Body of pancreas (tissue), 4 donors: ENCODE measurements around the gene WWOX. TPM values are rescaled to one million over a fixed set of nuclear protein-coding genes. Genes with fewer than 3 reads are reported as not detected.

ENCODE experiments used
- ATAC-seq: fragments of 150-250 bp; one replicate; pipeline ENCODE4 v1.9.1; 2016
- DNase-seq, 4 donors: peaks; one replicate each; pipeline ENCODE4 v3.0.0-alpha.2; 2019
- H3K27ac ChIP-seq, 4 donors: fragments of 200-600 bp; sonication (generic); 1 replicate in 3 of 4; 2 replicates in 1 of 4; pipeline versions ENCODE4 v1.5.1 to v1.6.1; 2016 to 2019; ENCODE audit warnings: mild to moderate bottlenecking in 1 of 4, mixed read lengths in 1 of 4, moderate library complexity in 1 of 4
- H3K27me3 ChIP-seq, 2 donors: fragments of 200-600 bp; sonication (generic); one replicate each; pipeline ENCODE4 v1.6.0; 2016; ENCODE audit warnings: mild to moderate bottlenecking in 1 of 2
- H3K36me3 ChIP-seq, 2 donors: fragments of 200-600 bp; sonication (generic); replicated peaks in 1 of 2; 2 replicates each; pipeline ENCODE4 v1.5.1; 2016; ENCODE audit warnings: low read depth in 2 of 2; ENCODE audit not compliant: insufficient read depth in 1 of 2
- H3K4me1 ChIP-seq: fragments of 200-600 bp; sonication (generic); one replicate; pipeline ENCODE4 v1.6.0; 2016
- H3K4me3 ChIP-seq, 2 donors: fragments of 200-600 bp; sonication (generic); 1 replicate in 1 of 2; 2 replicates in 1 of 2; pipeline ENCODE4 v1.5.1; 2016 to 2019
- H3K9me3 ChIP-seq, 3 donors: fragments of 200-600 bp; sonication (generic); 1 replicate in 2 of 3; 2 replicates in 1 of 3; pipeline ENCODE4 v1.5.1; 2016
- POLR2A ChIP-seq, 3 donors: fragments of 450-650 bp; IDR thresholded peaks; one replicate each; pipeline ENCODE4 v1.6.1; 2016; ENCODE audit warnings: antibody characterized with exemption in 3 of 3, mild to moderate bottlenecking in 2 of 3
- WGBS, 2 donors: methylation state at CpG; one replicate each; pipeline ENCODE4 v1.1.5; 2017; 5-methylcytosine and 5-hydroxymethylcytosine counted together
- intact Hi-C: fragments of 100-400 bp; cut with DNase I; formaldehyde crosslinking; loops from one replicate; pipeline ENCODE4 v1.15.1; 2023
- total RNA-seq, 2 donors: library from RNA; depleted of rRNA; stranded (reverse); fragments of >200 nt; gene quantifications; one replicate each; pipeline ENCODE4 v1.1.0, GENCODE V29; 2016
- TF ChIP-seq, protein P1 (sequence below), 7 experiments: fragments of 450-650 bp in 4 of 7; fragments of 200-600 bp in 3 of 7; sonication (generic) in 3 of 7; IDR thresholded peaks; one replicate each; pipeline ENCODE4 v1.5.1; 2016 to 2019; ENCODE audit warnings: antibody characterized with exemption in 7 of 7

Gene WWOX
- total RNA-seq, 2 donors from 2014 or later, result 52.7 to 67.2 TPM

DNA sequence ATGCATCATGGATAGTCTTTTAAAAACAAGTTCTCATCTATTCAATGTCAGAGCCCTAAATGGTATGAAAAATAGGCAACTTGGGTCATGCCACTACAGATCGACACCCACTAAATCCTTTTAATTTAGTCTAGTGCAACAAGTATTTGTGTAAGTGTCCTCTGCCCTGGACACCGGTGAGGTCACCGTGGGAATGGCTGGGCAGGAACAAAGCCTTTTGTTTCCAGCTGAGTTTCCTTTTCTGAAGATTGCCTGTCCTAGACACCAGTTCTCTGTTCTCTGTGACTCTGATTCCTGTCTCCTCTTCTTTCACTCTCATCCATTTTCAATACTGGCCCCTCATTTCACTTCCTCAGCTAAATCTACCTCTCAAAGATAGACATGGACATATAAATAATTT, 1054.6 kb downstream of the WWOX start:
- WGBS, 2 donors, result 74 to 86% methylated on average over 3 of the region's 3 CpGs
- intact Hi-C loops, result no loop called here
- Histone ChIP-seq H3K27me3 (no peaks in the 10 kb centered on the region), H3K27ac (no peak overlapping the region), H3K9me3 (no peaks in the 10 kb centered on the region), H3K4me3 (no peak overlapping the region), H3K4me1 (no peaks in the 10 kb centered on the region), H3K36me3 (no peaks in the 10 kb centered on the region)
- TF ChIP-seq POLR2A (IDR thresholded peaks at IDR 0.05), result no peak
- TF ChIP-seq, protein P1, sequence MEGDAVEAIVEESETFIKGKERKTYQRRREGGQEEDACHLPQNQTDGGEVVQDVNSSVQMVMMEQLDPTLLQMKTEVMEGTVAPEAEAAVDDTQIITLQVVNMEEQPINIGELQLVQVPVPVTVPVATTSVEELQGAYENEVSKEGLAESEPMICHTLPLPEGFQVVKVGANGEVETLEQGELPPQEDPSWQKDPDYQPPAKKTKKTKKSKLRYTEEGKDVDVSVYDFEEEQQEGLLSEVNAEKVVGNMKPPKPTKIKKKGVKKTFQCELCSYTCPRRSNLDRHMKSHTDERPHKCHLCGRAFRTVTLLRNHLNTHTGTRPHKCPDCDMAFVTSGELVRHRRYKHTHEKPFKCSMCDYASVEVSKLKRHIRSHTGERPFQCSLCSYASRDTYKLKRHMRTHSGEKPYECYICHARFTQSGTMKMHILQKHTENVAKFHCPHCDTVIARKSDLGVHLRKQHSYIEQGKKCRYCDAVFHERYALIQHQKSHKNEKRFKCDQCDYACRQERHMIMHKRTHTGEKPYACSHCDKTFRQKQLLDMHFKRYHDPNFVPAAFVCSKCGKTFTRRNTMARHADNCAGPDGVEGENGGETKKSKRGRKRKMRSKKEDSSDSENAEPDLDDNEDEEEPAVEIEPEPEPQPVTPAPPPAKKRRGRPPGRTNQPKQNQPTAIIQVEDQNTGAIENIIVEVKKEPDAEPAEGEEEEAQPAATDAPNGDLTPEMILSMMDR (IDR thresholded peaks at IDR 0.05), result no peak
- no peak for DNase-seq
- no peak for ATAC-seq

DNA sequence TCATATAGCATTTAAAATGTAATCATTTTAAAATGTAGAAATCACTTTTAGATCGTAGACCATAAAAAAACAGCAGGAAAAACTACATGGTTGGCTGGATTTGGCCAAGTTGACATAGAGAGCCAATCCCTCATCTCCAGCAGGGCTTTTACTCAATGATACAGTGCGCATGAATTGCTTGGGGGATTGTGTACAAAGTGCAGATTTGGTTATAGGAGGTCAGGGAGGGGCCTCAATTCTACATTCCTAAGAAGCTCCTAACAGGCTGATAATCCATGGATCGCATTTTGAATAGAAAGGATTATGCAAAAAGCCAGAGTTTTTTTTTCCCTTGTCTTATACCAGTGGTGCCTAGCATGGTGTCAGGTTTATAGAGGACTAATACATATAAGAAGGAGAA, 1056.0 kb downstream of the WWOX start:
- H3K4me1 ChIP-seq, result no peaks in the 10 kb centered on the region
- no peak overlapping the region for H3K27ac ChIP-seq
- no peak for ATAC-seq
- DNase-seq, result no peak
- H3K27me3 ChIP-seq, result no peaks in the 10 kb centered on the region
- 95 to 96% methylated on average over 3 of the region's 3 CpGs for WGBS, 2 donors
- intact Hi-C loops, result no loop called here
- no peak for TF ChIP-seq POLR2A (IDR thresholded peaks at IDR 0.05)
- TF ChIP-seq, protein P1 (IDR thresholded peaks at IDR 0.05), result no peak
- no peaks in the 10 kb centered on the region for H3K9me3 ChIP-seq
- H3K4me3 ChIP-seq, result no peak overlapping the region
- no peaks in the 10 kb centered on the region for H3K36me3 ChIP-seq

DNA sequence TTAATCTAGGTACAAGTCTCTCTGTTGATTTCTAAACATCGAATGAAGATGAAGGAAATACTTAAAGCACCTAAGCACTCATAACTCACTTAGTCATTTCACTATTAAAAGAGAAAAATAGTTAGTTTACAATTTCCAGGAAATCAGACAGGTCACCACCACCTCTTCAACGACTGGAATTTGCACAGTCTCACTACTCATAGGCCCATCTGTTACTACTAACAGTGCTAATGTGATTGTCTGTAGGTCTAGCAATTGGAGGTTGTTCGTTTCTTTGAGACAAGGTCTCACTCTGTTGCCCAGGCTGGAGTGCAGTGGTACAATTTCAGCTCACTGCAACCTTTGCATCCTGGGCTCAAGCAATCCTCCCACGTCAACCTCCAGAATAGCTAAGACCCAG, 1056.5 kb downstream of the WWOX start:
- ATAC-seq (no peak), DNase-seq (no peak)
- Histone ChIP-seq H3K27me3 (no peaks in the 10 kb centered on the region), H3K4me1 (no peaks in the 10 kb centered on the region), H3K36me3 (no peaks in the 10 kb centered on the region), H3K4me3 (no peak overlapping the region), H3K27ac (no peak overlapping the region), H3K9me3 (no peaks in the 10 kb centered on the region)
- TF ChIP-seq, protein P1 (IDR thresholded peaks at IDR 0.05), result no peak
- TF ChIP-seq POLR2A (IDR thresholded peaks at IDR 0.05), result no peak
- WGBS, 2 donors, result 73 to 81% methylated on average over 4 of the region's 4 CpGs
- intact Hi-C loops, result no loop called here

DNA sequence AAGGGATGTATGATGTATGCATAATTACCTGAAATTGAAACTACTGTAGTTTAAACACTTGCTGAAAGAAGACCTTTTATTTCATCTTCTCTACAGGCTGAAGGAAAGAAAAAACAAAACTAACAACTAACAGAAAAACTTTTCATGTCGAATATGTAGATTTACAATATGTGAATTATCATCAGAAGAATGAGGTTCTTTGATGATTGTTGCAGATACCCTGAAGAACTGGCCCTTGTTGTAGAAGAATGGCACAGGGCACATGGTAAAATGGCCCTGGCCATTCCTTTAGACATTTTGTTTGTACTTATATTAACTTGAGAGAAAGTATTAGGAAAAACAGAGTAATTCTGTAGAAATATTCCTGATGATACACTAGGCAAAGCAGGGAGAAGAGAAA, 1057.3 kb downstream of the WWOX start:
- intact Hi-C loops, result no loop called here
- Histone ChIP-seq H3K4me3 (no peak overlapping the region), H3K36me3 (no peaks in the 10 kb centered on the region), H3K27me3 (no peaks in the 10 kb centered on the region), H3K27ac (no peak overlapping the region), H3K4me1 (no peaks in the 10 kb centered on the region), H3K9me3 (no peaks in the 10 kb centered on the region)
- ATAC-seq (no peak), DNase-seq (no peak)
- TF ChIP-seq POLR2A (IDR thresholded peaks at IDR 0.05), result no peak
- TF ChIP-seq, protein P1 (IDR thresholded peaks at IDR 0.05), result no peak
- 55 to 66% methylated on average over 1 of the region's 1 CpG for WGBS, 2 donors

DNA sequence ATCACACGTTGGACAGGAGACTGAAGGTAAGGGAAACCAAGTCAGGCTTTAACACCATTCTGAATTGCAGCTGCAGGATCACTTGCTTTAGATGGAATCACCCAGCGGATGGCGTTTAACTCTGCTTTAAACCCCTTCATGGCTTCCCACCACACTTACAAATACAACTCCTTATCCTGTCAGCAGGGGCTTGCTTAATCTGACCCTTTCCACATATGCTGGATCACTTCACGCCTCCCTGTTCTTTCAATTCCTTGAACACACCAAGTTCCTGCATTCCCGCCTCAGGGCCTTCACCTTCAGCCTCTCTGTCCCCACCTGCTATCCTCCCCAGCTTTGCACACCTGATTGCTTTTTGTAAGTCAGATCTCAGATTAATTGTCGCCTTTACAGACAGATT, 1058.9 kb downstream of the WWOX start:
- DNase-seq (no peak), ATAC-seq (no peak)
- TF ChIP-seq POLR2A (IDR thresholded peaks at IDR 0.05), result no peak
- TF ChIP-seq, protein P1 (IDR thresholded peaks at IDR 0.05), result no peak
- Histone ChIP-seq H3K27ac (no peak overlapping the region), H3K4me3 (no peak overlapping the region), H3K9me3 (no peaks in the 10 kb centered on the region), H3K36me3 (no peaks in the 10 kb centered on the region), H3K27me3 (no peaks in the 10 kb centered on the region), H3K4me1 (no peaks in the 10 kb centered on the region)
- WGBS, 2 donors, result 84 to 87% methylated on average over 6 of the region's 6 CpGs
- intact Hi-C loops, result no loop called here
